Measurements from ENCODE around the gene SPTBN2. TPM values are rescaled to one million over a fixed set of nuclear protein-coding genes. Genes with fewer than 3 reads are reported as not detected.
A peak's percentile ranks its signal among the peaks of the same experiment; 100 is the strongest.
"Not testable (repeated sequence)": the region's sequence is repeated elsewhere in the genome, so short reads cannot be mapped to it uniquely, and the experiment has no call there.

The SPTBN2 gene
- total RNA-seq, 1 experiment from 2014 or later = 11.4 TPM

DNA sequence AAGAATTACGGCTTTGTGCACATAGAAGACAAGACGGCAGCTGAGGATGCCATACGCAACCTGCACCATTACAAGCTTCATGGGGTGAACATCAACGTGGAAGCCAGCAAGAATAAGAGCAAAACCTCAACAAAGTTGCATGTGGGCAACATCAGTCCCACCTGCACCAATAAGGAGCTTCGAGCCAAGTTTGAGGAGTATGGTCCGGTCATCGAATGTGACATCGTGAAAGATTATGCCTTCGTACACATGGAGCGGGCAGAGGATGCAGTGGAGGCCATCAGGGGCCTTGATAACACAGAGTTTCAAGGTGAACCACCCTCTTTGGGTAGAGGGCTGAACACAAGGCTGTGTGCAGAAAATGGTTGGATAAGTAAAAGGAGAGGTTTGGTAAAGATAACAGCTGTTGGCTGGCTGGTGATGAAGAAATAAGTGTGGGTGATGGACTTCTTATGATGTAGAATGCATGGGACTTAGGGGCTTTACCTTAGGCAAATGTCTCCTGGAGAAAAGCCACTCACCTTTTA is 89.1 kb downstream of the SPTBN2 start:
- DNase-seq (ENCODE audit: low read depth) = not testable (repeated sequence)

DNA sequence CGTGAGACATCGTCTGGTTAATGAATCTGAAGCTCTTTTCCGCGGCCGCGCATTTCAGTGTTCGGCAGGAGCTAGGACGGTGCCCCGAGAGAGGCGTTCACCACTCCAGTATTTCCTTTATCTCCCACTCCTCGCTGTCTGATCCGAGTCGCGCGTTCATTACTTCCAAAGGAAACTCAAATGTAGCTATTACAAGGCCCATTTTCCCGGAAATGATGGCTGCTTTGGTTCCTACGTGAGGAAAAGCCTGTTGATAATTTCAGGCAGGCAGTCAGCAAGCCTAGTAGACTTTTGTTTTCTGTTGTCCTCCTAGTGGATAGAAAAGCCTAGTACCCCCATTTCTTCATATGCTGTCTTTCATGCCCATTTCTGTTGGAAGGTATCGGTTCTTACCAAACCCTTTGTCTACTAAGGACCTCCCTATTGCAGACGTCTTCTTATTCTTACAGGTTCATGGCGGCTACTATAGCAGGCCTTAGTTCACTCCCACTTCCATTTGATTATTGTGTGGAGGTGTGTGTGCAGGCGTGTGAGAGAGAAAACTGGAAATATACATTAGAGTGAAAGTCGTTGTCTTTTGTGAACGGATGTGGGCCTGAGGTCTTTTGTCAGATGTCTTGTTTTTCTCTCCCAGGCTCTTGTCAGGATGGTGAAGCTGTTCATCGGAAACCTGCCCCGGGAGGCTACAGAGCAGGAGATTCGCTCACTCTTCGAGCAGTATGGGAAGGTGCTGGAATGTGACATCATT is 89.8 kb downstream of the SPTBN2 start:
- DNase-seq (ENCODE audit: low read depth) = peak; percentile 45

DNA sequence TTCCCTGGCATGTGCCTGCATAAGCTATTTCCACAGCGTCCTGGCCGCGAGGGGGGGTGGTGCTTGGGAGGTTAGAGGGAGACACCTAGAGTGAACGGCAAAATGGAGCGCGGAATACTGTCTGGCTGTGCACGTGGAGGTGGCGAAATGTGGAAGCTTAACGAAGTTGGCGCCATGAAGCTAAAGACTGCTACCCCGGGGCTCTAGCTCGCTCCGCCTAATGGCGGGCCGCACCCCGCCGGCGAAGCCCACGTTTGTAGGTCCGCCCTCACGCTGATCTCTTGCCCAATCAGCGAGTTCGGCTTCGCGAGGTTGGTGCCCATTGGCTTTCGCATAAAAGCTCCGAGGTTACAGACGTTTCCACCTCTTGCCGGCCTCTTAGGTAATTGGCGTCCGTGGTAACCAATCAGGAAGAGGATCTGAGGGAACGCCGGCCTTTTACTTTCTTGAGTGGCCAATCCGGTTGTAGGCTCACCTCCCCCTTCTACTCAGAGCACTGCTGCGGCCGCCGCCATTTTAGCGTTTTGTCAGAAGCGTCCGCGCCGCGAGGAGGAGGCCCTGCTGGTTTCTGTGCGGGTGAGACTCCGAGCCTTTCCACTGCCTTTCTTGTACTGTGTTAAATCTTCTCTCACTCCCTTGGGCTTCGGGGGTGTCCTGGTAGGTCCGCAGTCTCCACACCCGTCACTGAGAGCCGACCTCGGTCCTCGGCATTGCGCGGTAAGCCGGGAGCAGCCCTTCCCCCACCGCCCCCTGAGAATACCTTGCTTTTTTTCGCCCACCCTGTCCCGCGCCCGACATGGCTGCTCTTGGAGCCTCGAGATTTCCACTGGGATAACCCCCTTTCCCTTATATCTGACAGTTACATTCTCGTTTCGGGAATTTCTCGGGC is 90.6 kb downstream of the SPTBN2 start, which contains the start of gene RBM4:
TSS of gene RBM4 (plus strand) at position 527 of the 889 bp plus-strand sequence. CDS start 1,009 bp downstream, outside the sequence.
- peak; percentile 100 for DNase-seq (ENCODE audit: low read depth)

DNA sequence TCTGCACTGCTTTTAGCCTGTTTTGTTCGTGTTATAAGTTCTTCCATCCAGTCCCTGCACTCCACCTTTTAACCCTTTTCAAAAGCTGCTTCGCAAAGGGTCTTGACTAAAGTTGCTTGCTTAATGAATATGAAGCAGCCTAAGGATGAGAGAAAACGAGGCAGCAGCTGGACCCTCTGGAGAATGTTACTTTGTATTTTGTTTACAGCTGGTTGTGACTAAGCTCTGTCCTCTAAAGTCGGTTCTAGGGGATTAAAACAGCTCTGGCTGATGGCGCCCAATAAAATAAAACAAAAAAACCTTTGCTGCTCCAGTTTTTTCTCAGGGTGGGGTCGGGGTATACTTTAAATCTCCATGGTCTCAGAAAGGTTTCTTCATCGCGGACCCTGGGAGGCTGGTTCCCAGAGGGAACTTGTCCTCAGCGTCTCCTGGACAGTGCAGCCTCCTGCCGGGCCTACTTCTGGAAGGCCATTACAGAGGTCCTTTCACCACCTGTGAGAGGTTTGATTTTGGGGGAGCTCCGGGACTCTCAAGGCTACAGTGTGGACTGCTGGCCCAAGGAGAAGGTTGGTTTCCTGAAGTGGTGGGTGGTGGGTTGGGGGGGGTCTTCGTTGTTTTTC is 91.3 kb downstream of the SPTBN2 start:
- peak; percentile 44 for DNase-seq (ENCODE audit: low read depth)

DNA sequence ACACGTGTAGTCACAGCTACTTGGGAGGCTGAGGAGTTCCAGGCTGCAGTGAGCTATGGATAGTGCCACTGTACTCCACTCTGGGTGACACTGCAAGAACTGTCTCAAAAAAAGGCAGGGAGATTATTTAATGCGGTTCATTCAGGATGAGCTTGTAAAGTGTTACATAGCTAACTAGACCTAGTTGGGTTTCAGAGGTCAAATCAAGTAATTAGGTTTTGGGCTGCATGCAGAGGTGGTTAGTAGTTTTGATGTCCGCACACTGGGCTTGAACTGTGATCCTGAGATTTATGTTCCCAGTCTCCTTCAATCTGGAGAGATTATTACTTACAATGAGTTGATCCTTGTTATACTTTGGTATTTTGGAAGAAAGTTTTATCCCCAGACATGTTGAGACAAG is 92.6 kb downstream of the SPTBN2 start:
- no peak for DNase-seq (ENCODE audit: low read depth)

Other genes starting within 250 kb of the SPTBN2 start
- 60.3 and 106 TPM in 2 replicates for gene DPP3, start 248.8 kb downstream of the SPTBN2 start, total RNA-seq (2014; rRNA removed; shearing (Covaris generic))
- gene BBS1, start 218.6 kb downstream of the SPTBN2 start, total RNA-seq (2014; rRNA removed; shearing (Covaris generic)) = 24.6 and 34.3 TPM in 2 replicates
- 28.2 and 36.2 TPM in 2 replicates for gene ZDHHC24, start 183.2 kb downstream of the SPTBN2 start, total RNA-seq (2014; rRNA removed; shearing (Covaris generic))
- not detected in 2 replicates for gene ACTN3, start 182.3 kb downstream of the SPTBN2 start, total RNA-seq (2014; rRNA removed; shearing (Covaris generic))
- gene CTSF, start 160.6 kb downstream of the SPTBN2 start, total RNA-seq (2014; rRNA removed; shearing (Covaris generic)) = 22.9 and 28.4 TPM in 2 replicates
- 0.17 TPM in 1 of 2 replicates, not detected in the other for gene CCDC87, start 136.2 kb downstream of the SPTBN2 start, total RNA-seq (2014; rRNA removed; shearing (Covaris generic))
- gene CCS, start 136.0 kb downstream of the SPTBN2 start, total RNA-seq (2014; rRNA removed; shearing (Covaris generic)) = 19.4 and 20.0 TPM in 2 replicates
- gene RBM14, start 112.6 kb downstream of the SPTBN2 start, total RNA-seq (2014; rRNA removed; shearing (Covaris generic)) = 29.6 and 53.4 TPM in 2 replicates
- 93.6 and 126 TPM in 2 replicates for gene RBM4, start 90.5 kb downstream of the SPTBN2 start, total RNA-seq (2014; rRNA removed; shearing (Covaris generic))
- 25.7 and 27.3 TPM in 2 replicates for gene RBM4B, start 51.3 kb downstream of the SPTBN2 start, total RNA-seq (2014; rRNA removed; shearing (Covaris generic))
- gene RCE1, start 114.2 kb upstream of the SPTBN2 start, total RNA-seq (2014; rRNA removed; shearing (Covaris generic)) = 21.3 and 32.3 TPM in 2 replicates
- 8.1 and 13.2 TPM in 2 replicates for gene LRFN4, start 127.8 kb upstream of the SPTBN2 start, total RNA-seq (2014; rRNA removed; shearing (Covaris generic))
- 19.2 and 37.1 TPM in 2 replicates for gene PC, start 229.2 kb upstream of the SPTBN2 start, total RNA-seq (2014; rRNA removed; shearing (Covaris generic))
- gene C11orf86, start 246.1 kb upstream of the SPTBN2 start, total RNA-seq (2014; rRNA removed; shearing (Covaris generic)) = not detected in 2 replicates

Measured in M059J (cell line).